Skeletal muscle satellite cell (primary cell): ENCODE measurements around the gene TRIM2.

Experiments
- H3K27me3 ChIP-seq: 2 replicates; pipeline ENCODE4 v1.7.0; 2013; ENCODE audit warnings: low read length; ENCODE audit not compliant: control insufficient read depth, insufficient read depth
- H3K36me3 ChIP-seq: 2 replicates; pipeline ENCODE4 v1.7.0; 2013; ENCODE audit warnings: mild to moderate bottlenecking, control low read depth, low read length; ENCODE audit not compliant: insufficient read depth
- H3K4me1 ChIP-seq: 2 replicates; pipeline ENCODE4 v1.7.0; 2013; ENCODE audit warnings: low read length; ENCODE audit not compliant: control insufficient read depth, insufficient read depth
- H3K4me2 ChIP-seq: 2 replicates; pipeline ENCODE4 v1.7.0; 2013; ENCODE audit warnings: mild to moderate bottlenecking, low read length
- H3K4me3 ChIP-seq: 2 replicates; pipeline ENCODE4 v1.7.0; 2013; ENCODE audit warnings: low read length
- H3K9ac ChIP-seq: 2 replicates; pipeline ENCODE4 v1.7.0; 2013; ENCODE audit warnings: mild to moderate bottlenecking, low read depth, low read length, moderate library complexity
- H3K9me3 ChIP-seq: replicated peaks from 2 replicates; pipeline ENCODE4 v1.7.0; 2013; ENCODE audit warnings: mild to moderate bottlenecking, control low read depth, low read length

The TRIM2 gene

GRCh38 chr4:153269218-153269990 lies 65.2 kb downstream of the TRIM2 start:
- Histone ChIP-seq H3K9ac (no peak overlapping the region), H3K27me3 (no peaks in the 10 kb centered on the region), H3K4me3 (no peak overlapping the region), H3K4me1 (no peaks in the 10 kb centered on the region), H3K36me3 (no peaks in the 10 kb centered on the region), H3K9me3 (no peaks in the 10 kb centered on the region), H3K4me2 (no peak overlapping the region)

GRCh38 chr4:153270361-153270760 lies 66.1 kb downstream of the TRIM2 start:
- H3K9ac ChIP-seq = no peak overlapping the region
- H3K36me3 ChIP-seq = no peaks in the 10 kb centered on the region
- H3K9me3 ChIP-seq = no peaks in the 10 kb centered on the region
- H3K4me2 ChIP-seq = no peak overlapping the region
- no peaks in the 10 kb centered on the region for H3K27me3 ChIP-seq
- no peaks in the 10 kb centered on the region for H3K4me1 ChIP-seq
- no peak overlapping the region for H3K4me3 ChIP-seq

- Histone ChIP-seq H3K36me3 (no peaks in the 10 kb centered on the region), H3K4me1 (no peaks in the 10 kb centered on the region), H3K9ac (no peak overlapping the region), H3K27me3 (no peaks in the 10 kb centered on the region), H3K9me3 (no peaks in the 10 kb centered on the region), H3K4me2 (no peak overlapping the region), H3K4me3 (no peak overlapping the region)
These were observed 67.6 kb downstream of the TRIM2 start for GRCh38 chr4:153271820-153272219.

GRCh38 chr4:153273751-153274150 lies 69.5 kb downstream of the TRIM2 start:
- Histone ChIP-seq H3K36me3 (no peaks in the 10 kb centered on the region), H3K9ac (no peak overlapping the region), H3K4me2 (no peak overlapping the region), H3K4me3 (no peak overlapping the region), H3K9me3 (no peaks in the 10 kb centered on the region), H3K27me3 (no peaks in the 10 kb centered on the region), H3K4me1 (no peaks in the 10 kb centered on the region)

- Histone ChIP-seq H3K36me3 (no peaks in the 10 kb centered on the region), H3K4me2 (no peak overlapping the region), H3K4me3 (no peak overlapping the region), H3K4me1 (no peaks in the 10 kb centered on the region), H3K9ac (no peak overlapping the region), H3K27me3 (no peaks in the 10 kb centered on the region), H3K9me3 (no peaks in the 10 kb centered on the region)
These were observed 70.7 kb downstream of the TRIM2 start for GRCh38 chr4:153274967-153275366.

GRCh38 chr4:153275380-153276276 lies 71.4 kb downstream of the TRIM2 start:
- Histone ChIP-seq H3K4me2 (no peak overlapping the region), H3K27me3 (no peaks in the 10 kb centered on the region), H3K9ac (no peak overlapping the region), H3K9me3 (no peaks in the 10 kb centered on the region), H3K4me3 (no peak overlapping the region), H3K36me3 (no peaks in the 10 kb centered on the region), H3K4me1 (no peaks in the 10 kb centered on the region)

- H3K9me3 ChIP-seq = no peaks in the 10 kb centered on the region
- H3K4me3 ChIP-seq = no peak overlapping the region
- no peak overlapping the region for H3K9ac ChIP-seq
- no peaks in the 10 kb centered on the region for H3K27me3 ChIP-seq
- H3K4me1 ChIP-seq = no peaks in the 10 kb centered on the region
- H3K4me2 ChIP-seq = no peak overlapping the region
- H3K36me3 ChIP-seq = no peaks in the 10 kb centered on the region
These were observed 72.7 kb downstream of the TRIM2 start for GRCh38 chr4:153276971-153277370.

- H3K4me2 ChIP-seq = no peak overlapping the region
- no peaks in the 10 kb centered on the region for H3K36me3 ChIP-seq
- H3K9me3 ChIP-seq = no peaks in the 10 kb centered on the region
- no peaks in the 10 kb centered on the region for H3K4me1 ChIP-seq
- H3K9ac ChIP-seq = no peak overlapping the region
- no peak overlapping the region for H3K4me3 ChIP-seq
- H3K27me3 ChIP-seq = no peaks in the 10 kb centered on the region
These were observed 77.2 kb downstream of the TRIM2 start for GRCh38 chr4:153281476-153281875.

- Histone ChIP-seq H3K9me3 (no peaks in the 10 kb centered on the region), H3K4me3 (no peak overlapping the region), H3K9ac (no peak overlapping the region), H3K36me3 (no peaks in the 10 kb centered on the region), H3K4me1 (no peaks in the 10 kb centered on the region), H3K27me3 (no peaks in the 10 kb centered on the region), H3K4me2 (no peak overlapping the region)
These were observed 77.8 kb downstream of the TRIM2 start for GRCh38 chr4:153282023-153282422.

- Histone ChIP-seq H3K4me2 (no peak overlapping the region), H3K27me3 (no peaks in the 10 kb centered on the region), H3K36me3 (no peaks in the 10 kb centered on the region), H3K4me1 (no peaks in the 10 kb centered on the region), H3K9me3 (no peaks in the 10 kb centered on the region), H3K4me3 (no peak overlapping the region), H3K9ac (no peak overlapping the region)
These were observed 79.0 kb downstream of the TRIM2 start for GRCh38 chr4:153283260-153283659.

- no peak overlapping the region for H3K4me3 ChIP-seq
- no peak overlapping the region for H3K9ac ChIP-seq
- H3K9me3 ChIP-seq = no peaks in the 10 kb centered on the region
- no peaks in the 10 kb centered on the region for H3K36me3 ChIP-seq
- H3K4me2 ChIP-seq = no peak overlapping the region
- H3K4me1 ChIP-seq = no peaks in the 10 kb centered on the region
- no peaks in the 10 kb centered on the region for H3K27me3 ChIP-seq
These were observed 85.9 kb downstream of the TRIM2 start for GRCh38 chr4:153290134-153290533.
